Mammary epithelial cell (primary cell): ENCODE results near the gene CBX7.
A peak's percentile ranks its signal among the peaks of the same experiment; 100 is the strongest.

Source experiments
- EZH2 ChIP-seq: IDR thresholded peaks from 2 replicates; pipeline ENCODE4 v1.6.1; 2012; ENCODE audit warnings: low read length, inconsistent platforms, borderline replicate concordance
- TF ChIP-seq, protein P1 (sequence below), 2 donors: IDR thresholded peaks in 1 of 2; conservative IDR thresholded peaks in 1 of 2; 2 replicates each; pipeline ENCODE4 v1.5.1; 2011 to 2012; ENCODE audit warnings: inconsistent platforms in 2 of 2, low read length in 2 of 2, mild to moderate bottlenecking in 2 of 2, control low read depth in 1 of 2, low read depth in 1 of 2; ENCODE audit not compliant: insufficient read depth in 1 of 2; ENCODE audit errors: extremely low read depth in 1 of 2

DNA sequence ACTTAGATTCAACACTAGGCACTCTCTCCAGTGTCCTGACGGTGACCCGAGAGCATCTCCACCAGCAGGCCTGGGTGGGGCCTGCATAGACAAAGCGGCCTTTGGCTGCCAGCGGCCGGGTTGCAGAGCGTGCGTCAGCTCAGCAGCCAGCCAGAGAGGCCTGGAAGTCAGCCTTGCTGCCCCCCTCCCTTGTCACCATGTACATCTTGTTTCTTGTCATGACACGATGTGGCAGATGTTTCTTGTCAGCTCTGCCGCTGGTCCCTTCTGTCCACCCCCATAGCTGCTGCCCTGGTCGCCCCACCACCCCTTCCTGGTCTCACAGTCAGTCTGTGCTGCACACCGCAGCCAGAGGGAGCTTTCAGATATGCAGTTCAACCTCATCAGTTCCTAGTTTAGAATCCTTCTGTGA lies 33.1 kb upstream of the CBX7 start:
- TF ChIP-seq, protein P1, sequence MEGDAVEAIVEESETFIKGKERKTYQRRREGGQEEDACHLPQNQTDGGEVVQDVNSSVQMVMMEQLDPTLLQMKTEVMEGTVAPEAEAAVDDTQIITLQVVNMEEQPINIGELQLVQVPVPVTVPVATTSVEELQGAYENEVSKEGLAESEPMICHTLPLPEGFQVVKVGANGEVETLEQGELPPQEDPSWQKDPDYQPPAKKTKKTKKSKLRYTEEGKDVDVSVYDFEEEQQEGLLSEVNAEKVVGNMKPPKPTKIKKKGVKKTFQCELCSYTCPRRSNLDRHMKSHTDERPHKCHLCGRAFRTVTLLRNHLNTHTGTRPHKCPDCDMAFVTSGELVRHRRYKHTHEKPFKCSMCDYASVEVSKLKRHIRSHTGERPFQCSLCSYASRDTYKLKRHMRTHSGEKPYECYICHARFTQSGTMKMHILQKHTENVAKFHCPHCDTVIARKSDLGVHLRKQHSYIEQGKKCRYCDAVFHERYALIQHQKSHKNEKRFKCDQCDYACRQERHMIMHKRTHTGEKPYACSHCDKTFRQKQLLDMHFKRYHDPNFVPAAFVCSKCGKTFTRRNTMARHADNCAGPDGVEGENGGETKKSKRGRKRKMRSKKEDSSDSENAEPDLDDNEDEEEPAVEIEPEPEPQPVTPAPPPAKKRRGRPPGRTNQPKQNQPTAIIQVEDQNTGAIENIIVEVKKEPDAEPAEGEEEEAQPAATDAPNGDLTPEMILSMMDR (conservative IDR thresholded peaks at IDR 0.05 in 1 of 2, IDR thresholded peaks at IDR 0.05 in 1 of 2; ENCODE audit: extremely low read depth in 1 of 2, insufficient read depth in 1 of 2, low read depth in 1 of 2, low read length in 2 of 2): peak; percentile 25 to 54
- TF ChIP-seq EZH2: no peak
